SK-MEL-5 (cell line): Measurements from ENCODE around the gene LIG1. TPM values are rescaled to one million over a fixed set of nuclear protein-coding genes. Genes with fewer than 3 reads are reported as not detected.

ENCODE experiments used
- DNase-seq: peaks from one replicate; pipeline ENCODE4 v3.0.0-alpha.2; 2016; ENCODE audit warnings: low read depth, low spot score
- in situ Hi-C: cut with HindIII; loops from 2 replicates; pipeline ENCODE4 v1.10.0; 2016; ENCODE audit warnings: low sequenced_read_pairs, high pct_unique_total_duplicates, low pct_unique_long_range_greater_than_20kb
- total RNA-seq: library from RNA; depleted of rRNA; stranded (reverse); fragments of >200 nt; shearing (Covaris generic); gene quantifications from 2 replicates; pipeline ENCODE4 v1.2.3, GENCODE V29; 2014

Gene LIG1
- total RNA-seq, 1 experiment from 2014 or later = 31.8 TPM

DNA sequence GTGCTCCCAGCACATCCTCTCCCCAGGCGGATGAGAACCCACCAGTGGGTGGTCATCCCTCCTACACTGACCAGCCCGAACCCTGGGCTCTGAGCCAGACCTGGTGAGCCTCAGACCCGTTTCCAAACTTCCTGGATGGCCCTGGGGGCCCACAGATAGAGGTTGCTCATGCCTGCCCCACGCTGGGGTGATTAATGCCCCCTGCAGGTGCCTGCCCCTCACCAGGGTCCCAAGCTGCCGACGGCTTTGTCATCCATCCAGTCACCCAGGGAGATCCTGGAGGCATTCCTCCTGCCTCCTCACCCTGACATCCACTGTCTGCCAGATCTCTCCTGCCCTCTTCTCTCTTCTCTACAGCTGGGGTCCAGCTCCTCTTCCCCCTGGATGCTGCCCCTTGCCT, 31.1 kb downstream of the LIG1 start:
- in situ Hi-C loops = no loop called here
- DNase-seq = no peak

DNA sequence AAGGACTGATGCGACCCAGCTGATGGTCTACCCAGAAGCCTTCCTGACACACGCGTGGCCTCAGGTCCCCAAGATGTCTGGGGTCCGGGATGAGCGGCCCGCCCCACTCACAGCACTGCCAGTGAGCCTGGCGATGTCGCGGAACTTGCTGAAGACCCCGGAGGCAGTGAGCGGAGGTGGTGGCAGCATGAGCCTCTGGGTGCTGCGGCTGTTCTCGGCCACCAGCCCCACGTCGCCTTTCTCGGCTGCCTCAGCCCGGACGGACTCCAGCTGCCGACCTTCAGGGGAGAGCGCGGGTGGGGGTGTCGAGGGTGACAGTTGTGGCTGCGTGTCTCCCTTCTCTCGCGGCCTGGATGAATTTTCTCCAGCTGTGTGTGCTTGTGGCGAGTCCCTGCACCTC, 32.7 kb downstream of the LIG1 start:
- in situ Hi-C loops = no loop called here
- DNase-seq = no peak

DNA sequence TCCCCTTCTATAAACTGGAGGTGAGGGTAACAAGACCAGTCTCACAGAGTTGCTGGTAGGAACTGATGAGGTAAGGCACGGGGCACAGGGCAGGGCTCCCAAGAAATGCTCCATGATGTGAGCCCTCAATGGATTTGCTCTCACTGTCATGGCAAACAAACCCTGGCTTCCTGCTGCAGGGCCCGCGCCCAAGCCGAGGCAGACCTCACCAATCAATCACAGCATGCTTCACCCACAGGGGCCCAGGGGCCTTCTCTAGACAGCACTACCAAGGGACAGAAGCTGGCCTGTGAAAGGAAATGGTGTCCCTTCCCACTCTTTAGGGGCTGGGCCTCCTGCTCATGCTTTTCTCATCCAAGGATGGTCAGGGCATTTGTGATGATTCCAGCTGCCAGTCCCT, 33.6 kb downstream of the LIG1 start:
- no peak for DNase-seq
- in situ Hi-C loops = no loop called here

DNA sequence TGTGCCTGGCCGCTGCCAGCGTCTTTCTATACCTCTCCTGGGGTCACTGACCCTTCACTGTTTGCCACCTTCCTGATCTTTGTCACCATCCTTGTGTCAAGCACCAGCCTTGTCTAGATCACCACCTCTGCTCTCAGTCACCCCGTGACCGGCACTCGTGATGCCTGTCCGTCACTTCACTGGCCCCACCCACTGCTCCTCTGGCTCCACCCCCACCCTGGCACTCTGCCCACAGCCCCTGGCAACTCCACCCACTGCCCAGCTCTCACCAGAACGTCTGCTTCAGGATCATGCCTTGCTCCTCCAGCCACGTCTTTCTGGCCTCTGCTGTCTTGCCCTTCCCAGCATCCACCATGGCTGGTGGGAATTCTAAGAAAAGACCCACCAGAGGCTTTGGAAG, 34.7 kb downstream of the LIG1 start:
- in situ Hi-C loops = no loop called here
- DNase-seq = peak; percentile 63

DNA sequence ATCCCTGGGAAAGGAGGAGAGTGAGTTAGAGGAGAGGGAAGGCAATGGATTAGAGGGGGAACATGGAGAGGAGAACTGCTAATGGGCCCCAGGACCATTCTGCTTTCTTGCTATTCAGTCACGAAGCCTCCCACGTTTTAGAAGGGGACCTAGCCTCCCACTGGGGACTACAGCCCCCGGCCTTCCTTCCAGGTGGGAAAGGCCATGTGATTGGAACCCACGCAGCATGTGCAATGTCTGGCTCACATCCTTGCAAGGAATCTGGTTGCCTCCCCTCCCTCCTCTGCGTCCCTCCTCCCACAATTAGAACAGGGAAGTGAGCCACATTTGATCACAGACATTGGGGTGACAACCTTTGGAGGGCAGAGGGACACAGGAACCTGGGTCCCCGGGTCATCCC, 37.0 kb downstream of the LIG1 start:
- DNase-seq = no peak
- in situ Hi-C loops = no loop called here

DNA sequence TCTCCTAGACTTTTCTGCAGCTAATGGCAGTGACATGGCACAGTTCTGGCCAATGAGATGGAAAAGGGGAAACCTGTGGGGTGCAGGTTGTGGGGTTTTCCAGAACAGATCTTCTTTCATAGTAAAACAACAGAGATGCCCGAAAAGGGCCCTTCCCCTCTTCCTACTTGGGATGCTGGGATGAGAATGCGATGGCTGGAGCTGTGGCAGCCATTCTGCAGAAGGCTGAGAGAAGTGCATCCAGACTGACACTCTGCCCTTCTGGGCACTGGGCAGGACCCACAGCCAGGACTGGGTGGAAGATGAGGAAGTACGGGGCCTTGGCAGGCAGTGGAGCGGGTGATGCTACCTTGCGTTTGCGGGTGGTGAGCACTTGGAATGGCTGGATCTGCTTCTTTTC, 42.6 kb downstream of the LIG1 start:
- in situ Hi-C loops = no loop called here
- DNase-seq = no peak

DNA sequence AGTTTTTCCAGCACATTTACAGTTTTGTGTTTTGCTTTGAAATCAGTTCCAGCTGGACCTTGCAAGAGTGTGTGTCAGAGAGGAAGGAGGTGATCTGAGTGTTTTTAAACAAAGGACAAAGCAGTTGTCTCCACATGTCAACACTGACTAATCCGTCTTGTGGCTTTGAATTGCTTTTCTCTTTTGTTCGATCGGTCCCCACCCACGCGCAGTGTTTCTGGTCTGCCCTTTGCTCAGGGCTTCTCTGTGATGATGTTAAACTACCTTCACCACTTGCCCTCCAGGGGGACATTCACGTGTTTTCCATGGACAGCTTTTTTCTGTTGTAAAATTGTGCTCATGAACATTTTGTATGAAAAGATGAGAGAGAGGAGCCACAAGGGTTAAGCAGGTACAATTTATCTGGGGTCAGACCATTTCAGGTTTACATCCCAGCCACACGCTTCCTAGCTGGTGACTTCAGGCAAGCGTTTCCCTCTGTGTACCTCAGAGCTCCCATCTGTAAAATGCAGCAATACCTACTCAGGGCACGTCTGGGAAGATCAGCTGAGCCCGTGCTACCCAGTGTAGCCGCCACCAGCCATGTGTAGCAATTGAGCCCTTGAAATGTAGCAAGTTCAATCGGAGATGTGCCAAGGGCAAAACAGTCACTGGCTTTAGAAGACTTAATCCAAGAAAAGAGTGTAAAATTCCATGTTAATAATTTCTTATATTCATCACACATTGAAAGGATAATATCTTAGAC, 46.1 kb downstream of the LIG1 start:
- peak; percentile 95 for DNase-seq
- in situ Hi-C loops = no loop called here

DNA sequence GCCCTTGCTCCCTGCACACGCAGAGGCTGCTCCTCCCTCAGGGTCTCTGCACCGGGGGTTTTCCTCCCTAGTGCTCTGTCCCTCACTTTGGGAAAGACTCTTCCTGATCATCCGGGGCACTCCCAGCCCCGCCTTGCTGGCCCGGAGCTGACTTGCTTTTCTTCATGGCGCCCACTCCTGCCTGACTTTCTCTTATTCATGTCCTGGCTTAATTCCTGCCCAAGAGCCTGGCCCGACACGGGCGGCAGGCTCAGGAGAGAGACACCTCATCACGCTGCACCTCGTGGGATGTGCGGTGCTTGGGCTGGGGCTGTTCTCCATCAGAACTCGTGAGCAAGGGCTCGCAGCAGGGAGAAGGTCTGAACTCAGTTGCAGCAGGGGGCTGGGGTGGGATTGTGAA, 47.7 kb downstream of the LIG1 start:
- DNase-seq = no peak
- in situ Hi-C loops = no loop called here

DNA sequence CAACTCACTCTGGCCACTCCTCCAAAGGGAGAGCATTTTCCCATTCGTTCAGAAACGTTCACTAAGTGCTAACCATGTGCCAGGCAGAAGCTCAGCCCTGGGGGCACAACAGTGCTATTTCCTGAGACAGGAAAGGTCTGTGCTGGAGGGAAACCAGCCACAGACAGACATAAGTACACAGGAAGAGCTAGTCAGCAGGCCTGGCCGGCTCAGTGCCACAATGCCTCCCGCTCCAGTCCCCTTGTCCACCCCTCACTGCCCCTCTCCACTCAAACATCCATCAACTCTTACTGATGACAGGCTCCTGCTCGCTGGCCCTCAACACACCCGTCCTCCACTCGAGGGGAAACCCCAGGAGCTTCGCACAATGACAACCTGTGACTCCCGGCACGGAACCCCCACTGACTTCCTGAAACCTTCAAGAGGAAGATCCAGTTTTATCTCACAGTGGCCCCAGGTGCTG, 48.2 kb downstream of the LIG1 start:
- in situ Hi-C loops = no loop called here
- DNase-seq = peak; percentile 96

DNA sequence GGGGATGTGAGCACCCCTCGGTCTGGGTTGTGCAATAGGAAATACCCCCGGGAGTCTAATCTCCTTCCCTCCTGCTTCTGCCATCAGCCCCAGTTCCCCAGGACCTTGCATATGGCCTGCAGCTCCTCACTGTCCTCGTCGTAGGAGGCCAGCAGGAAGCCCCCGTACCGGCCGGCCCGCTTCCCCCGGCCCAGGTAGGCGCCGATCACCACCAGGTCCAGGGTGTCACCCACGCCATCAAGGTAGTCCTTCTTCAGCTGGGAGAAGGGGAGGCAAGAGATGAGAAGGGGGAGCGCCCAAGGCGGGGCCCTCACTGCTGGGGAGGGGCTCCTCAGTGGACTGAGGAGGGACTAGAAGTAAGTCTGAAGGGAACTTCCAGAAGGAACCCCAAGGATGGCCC, 49.1 kb downstream of the LIG1 start:
- DNase-seq = no peak
- in situ Hi-C loops = no loop called here

DNA sequence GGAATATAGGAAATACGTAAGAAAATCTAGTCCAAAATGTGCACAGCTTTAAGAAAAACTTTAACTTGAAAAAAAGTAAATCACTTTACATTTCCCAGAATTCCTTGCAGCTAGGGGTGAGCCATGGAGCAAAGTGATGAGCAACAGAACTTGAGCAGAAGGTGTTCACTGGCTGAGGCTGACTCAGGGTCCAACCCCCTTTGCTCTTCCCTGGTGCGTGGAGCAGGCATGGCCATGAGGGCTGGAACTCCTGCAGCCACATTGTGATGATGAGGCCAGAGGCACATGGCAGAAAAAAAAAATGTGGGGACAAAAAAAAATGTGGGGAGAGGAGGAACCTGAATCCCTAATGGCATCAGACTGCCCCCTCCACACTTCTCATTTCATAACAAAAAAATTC, 49.6 kb downstream of the LIG1 start:
- in situ Hi-C loops = no loop called here
- DNase-seq = no peak

DNA sequence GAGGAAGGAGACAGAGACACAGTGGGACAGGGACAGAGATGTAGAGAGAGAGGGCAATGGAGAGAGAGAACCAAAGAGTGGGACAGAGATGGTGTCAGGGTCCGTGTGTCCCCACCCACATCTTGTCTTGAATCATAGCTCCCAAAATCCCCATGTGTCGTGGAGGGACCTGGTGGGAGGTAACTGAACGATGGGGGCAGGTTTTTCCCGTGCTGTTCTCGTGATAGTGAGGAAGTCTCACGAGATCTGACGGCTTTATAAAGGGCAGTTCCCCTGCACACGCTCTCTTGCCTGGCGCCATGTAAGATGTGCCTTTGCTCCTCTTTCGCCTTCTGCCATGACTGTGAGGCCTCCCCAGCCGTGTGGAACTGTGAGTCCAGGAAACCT, 52.0 kb downstream of the LIG1 start:
- DNase-seq = peak; percentile 39
- in situ Hi-C loops = no loop called here

DNA sequence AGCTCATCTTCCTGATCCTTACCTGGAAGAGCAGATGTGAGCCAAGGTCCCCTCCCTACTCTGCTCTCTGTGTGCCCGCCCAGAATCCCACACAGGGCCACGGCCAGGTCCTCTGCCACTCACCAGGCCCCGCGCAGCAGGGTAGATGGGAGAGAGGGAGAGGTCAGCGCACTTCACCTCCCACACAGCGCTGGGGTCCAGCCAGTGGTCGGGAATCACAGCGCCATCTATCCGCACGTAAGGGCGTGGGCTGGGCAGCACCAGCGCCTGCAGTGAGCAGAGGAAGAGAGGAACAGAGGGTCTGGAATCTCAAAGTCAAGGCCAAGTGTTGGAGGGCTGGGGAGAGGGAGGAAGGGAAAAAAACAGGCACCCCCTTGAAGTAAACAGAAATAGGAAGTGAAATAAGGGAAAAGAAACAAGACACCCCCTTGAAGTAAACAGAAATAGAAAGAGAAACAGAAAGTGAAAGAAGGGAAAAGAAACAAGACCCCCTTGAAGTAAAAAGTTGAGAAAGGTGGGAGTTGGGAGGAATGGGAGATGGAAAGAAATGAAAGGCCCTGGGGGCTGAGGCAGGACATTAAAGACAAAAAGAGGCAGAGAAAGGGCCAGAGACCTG, 52.5 kb downstream of the LIG1 start:
- in situ Hi-C loops = no loop called here
- DNase-seq = peak; percentile 62

DNA sequence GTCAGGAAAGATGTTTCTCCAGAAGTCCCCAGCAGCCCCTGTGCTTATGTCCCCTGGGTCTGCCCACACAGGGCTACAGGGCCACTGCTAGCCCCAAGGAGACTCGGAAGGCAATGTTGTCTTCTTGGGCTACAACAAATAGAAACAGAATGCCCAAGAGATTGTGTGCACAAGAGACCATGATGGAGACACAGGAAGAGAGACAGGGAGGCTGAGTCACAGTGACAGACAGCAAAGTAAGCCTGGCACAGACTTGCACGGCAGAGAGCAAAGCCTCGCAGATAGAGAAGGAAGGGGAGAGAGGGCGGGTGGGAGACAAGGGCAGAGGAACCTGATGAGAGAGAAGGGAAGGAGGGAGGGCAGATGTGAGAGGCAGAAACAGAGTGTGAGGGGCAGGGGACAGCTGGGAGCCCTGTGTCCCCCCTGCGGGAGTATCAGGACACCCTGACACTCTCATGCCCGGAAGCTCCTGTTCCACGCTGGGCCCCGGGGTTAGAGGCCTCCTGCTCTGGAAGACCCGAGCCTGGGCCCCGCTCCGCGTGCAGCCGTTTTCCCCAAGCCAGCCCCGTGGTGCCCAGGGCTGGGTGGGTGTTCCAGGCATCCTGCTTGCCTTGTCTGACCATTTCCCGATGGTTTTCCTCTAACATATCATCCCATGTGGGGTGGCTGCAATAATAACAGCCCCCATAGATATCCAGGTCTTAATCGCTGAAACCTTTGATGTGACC, 56.8 kb downstream of the LIG1 start:
- no peak for DNase-seq
- in situ Hi-C loops = no loop called here

DNA sequence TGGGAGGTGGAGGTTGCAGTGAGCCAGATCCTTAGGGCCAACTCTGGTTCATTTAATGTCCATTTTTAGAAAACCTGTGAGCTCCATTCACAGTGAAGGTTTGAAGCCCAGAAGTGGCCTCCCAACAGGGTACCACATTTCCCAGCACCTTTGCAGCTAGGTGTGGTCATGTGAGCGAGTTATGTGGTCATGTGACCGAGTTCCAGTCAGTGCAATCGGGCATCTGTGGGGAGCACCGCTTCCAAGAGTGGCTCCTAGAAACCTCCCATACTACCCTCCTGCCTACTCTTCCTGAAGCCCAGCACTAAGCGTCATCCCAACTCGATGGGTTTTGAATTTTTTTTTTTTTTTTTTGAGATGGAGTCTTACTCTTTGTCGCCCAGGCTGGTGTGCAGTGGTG, 58.9 kb downstream of the LIG1 start:
- in situ Hi-C loops = no loop called here
- no peak for DNase-seq

DNA sequence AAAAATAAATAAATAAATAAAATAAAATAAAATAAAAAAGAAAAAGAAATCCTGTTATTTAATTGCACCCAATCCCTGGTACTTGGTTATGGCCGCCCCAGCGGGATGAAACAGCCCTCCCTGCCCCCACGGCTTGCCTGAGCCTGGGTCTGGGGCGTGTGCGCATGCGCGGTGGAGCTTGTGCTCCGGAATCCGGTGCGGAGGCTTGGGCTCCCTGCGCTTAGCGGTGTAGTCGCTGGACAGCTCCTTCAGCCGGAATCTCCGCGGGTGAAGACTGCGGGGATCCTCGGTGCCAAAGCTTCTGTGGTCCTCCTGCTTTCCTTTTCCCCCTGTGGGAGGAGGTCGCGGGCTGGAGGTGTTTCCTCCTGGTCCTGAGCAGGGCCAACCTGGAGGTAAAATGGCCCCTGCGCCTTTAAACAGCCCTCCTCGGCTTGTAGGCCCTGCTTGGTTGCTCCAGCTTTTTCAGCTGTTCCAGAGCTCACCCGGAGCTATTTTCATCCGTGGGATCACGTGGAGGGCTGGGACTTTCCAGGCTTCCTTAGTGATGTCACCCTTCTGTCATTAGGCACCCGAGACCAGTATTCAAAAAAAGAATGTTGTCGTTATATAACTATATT, 59.7 kb downstream of the LIG1 start, which contains the start of gene PLA2G4C:
Gene PLA2G4C, minus strand, starts transcription at position 468 of the 617 bp plus-strand sequence. CDS start 4,288 bp downstream, outside the sequence.
- in situ Hi-C loops = no loop called here
- peak; percentile 88 for DNase-seq

DNA sequence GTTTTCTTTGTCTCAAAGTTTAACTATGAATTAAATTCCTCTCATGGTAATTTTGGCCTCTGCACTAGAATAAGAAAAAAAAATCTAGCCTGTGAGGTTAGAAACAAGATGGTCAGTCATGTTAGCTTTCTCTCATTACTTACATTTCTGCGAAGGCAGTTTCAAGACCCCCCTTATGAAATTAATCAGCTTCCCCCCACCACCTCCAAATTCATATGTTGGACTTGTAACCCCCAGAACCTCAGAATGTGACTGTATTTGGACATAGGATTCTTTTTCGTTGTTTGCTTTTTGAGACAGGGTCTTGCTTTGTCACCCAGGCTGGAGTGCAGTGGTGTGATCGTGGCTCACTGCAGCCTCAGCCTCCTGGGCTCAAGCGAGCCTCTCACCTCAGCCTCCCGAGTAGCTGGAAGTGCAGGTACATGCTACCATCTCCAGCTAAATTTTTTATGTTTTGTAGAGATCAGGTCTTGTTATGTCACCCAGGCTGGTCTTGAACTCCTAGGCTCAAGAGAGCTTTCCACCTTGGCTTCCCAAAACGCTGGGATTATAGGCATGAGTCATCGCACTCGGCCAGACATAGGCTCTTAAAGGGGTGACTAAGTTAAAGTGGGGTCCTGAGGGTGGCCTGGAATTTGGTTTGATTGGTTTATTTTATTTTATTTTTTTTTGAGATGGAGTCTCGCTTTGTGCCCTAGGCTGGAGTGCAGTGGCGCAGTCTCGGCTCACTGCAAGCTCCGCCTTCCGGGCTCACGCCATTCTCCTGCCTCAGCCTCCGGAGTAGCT, 61.0 kb downstream of the LIG1 start:
- in situ Hi-C loops = no loop called here
- DNase-seq = no peak

DNA sequence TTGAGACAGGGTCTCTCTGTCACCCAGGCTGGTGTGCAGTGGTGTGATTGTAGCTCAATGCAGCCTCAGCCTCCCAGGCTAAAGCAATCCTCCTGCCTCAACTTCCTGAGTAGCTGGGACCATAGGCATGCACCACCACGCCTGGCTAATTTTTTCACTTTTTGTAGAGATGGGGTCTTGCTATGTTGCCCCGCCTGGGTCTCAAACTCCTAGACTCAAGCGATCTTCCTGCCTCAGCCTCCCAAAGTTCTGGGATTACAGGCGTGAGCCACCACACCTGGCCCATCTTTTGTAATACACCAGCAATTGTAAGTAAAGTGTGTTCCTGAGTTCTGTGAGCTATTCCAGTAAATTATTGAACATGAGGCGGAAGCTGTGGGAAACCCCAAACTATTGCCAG, 66.2 kb downstream of the LIG1 start:
- in situ Hi-C loops = no loop called here

More for the DNA sequence above, 66.2 kb downstream of the LIG1 start:
- DNase-seq = no peak
